H9 (cell line): ENCODE data around the gene DMTF1. TPM values are rescaled to one million over a fixed set of nuclear protein-coding genes. Genes with fewer than 3 reads are reported as not detected.

Experiments
- DNase-seq: peaks from one replicate; pipeline ENCODE4 v3.0.0-alpha.2; 2017
- H2AFZ ChIP-seq: one replicate; pipeline ENCODE4 v1.6.1; 2013; ENCODE audit warnings: mild to moderate bottlenecking, low read length, control low read depth, moderate library complexity
- H2AK5ac ChIP-seq: 2 replicates; pipeline ENCODE4 v1.6.1; 2013; ENCODE audit warnings: low read length, control low read depth, mixed read lengths; ENCODE audit not compliant: insufficient read length
- H2BK120ac ChIP-seq: one replicate; pipeline ENCODE4 v1.6.1; 2013; ENCODE audit warnings: low read depth, mild to moderate bottlenecking, low read length, control low read depth, inconsistent platforms; ENCODE audit not compliant: poor library complexity, severe bottlenecking
- H2BK12ac ChIP-seq: 2 replicates; pipeline ENCODE4 v1.6.1; 2013; ENCODE audit warnings: low read length, control low read depth, mixed read lengths, low read depth; ENCODE audit not compliant: insufficient read length
- H2BK15ac ChIP-seq: 2 replicates; pipeline ENCODE4 v1.6.1; 2013; ENCODE audit warnings: low read depth, low read length, control low read depth
- H2BK20ac ChIP-seq: one replicate; pipeline ENCODE4 v1.6.1; 2013; ENCODE audit warnings: low read depth, mild to moderate bottlenecking, low read length, control low read depth, inconsistent platforms; ENCODE audit not compliant: poor library complexity, severe bottlenecking
- H2BK5ac ChIP-seq: 2 replicates; pipeline ENCODE4 v1.6.1; 2013; ENCODE audit warnings: low read length, control low read depth, mixed read lengths; ENCODE audit not compliant: insufficient read length
- H3K14ac ChIP-seq: 2 replicates; pipeline ENCODE4 v1.6.1; 2013; ENCODE audit warnings: low read length, control low read depth; ENCODE audit not compliant: insufficient read depth
- H3K18ac ChIP-seq: 2 replicates; pipeline ENCODE4 v1.6.1; 2013; ENCODE audit warnings: low read depth, mild to moderate bottlenecking, mixed read lengths, low read length, control low read depth; ENCODE audit not compliant: insufficient read length
- H3K23ac ChIP-seq: 2 replicates; pipeline ENCODE4 v1.6.1; 2013; ENCODE audit warnings: low read length, control low read depth, mixed read lengths, low read depth; ENCODE audit not compliant: insufficient read length
- H3K23me2 ChIP-seq: 2 replicates; pipeline ENCODE4 v1.6.1; 2013; ENCODE audit warnings: low read depth, mild to moderate bottlenecking, mixed read lengths, low read length, control low read depth; ENCODE audit not compliant: insufficient read length, poor library complexity, severe bottlenecking
- H3K27ac ChIP-seq: 2 replicates; pipeline ENCODE4 v1.5.1; 2013; ENCODE audit warnings: low read length, control low read depth, mixed read lengths, low read depth; ENCODE audit not compliant: insufficient read length
- H3K27me3 ChIP-seq: 2 replicates; pipeline ENCODE4 v1.6.1; 2013; ENCODE audit warnings: low read length, control low read depth, inconsistent platforms; ENCODE audit not compliant: insufficient read depth
- H3K4ac ChIP-seq: 2 replicates; pipeline ENCODE4 v1.6.1; 2013; ENCODE audit warnings: low read depth, mild to moderate bottlenecking, control low read depth, inconsistent platforms, low read length, moderate library complexity
- H3K4me1 ChIP-seq: 2 replicates; pipeline ENCODE4 v1.6.1; 2013; ENCODE audit warnings: low read length, control low read depth, inconsistent platforms; ENCODE audit not compliant: insufficient read depth
- H3K4me2 ChIP-seq: 2 replicates; pipeline ENCODE4 v1.6.1; 2013; ENCODE audit warnings: low read length, control low read depth, mixed read lengths; ENCODE audit not compliant: insufficient read length, insufficient read depth
- H3K56ac ChIP-seq: 2 replicates; pipeline ENCODE4 v1.6.1; 2013; ENCODE audit warnings: low read depth, mild to moderate bottlenecking, mixed read lengths, low read length, control low read depth; ENCODE audit not compliant: insufficient read length
- H3K79me1 ChIP-seq: 2 replicates; pipeline ENCODE4 v1.6.1; 2013; ENCODE audit warnings: low read depth, mild to moderate bottlenecking, moderate library complexity, low read length, control low read depth, inconsistent platforms; ENCODE audit not compliant: insufficient read depth, poor library complexity, severe bottlenecking
- H3K79me2 ChIP-seq: 2 replicates; pipeline ENCODE4 v1.6.1; 2013; ENCODE audit warnings: low read length, control low read depth, inconsistent platforms; ENCODE audit not compliant: insufficient read depth
- H3K9ac ChIP-seq: 2 replicates; pipeline ENCODE4 v1.6.1; 2013; ENCODE audit warnings: low read length, control low read depth, mixed read lengths; ENCODE audit not compliant: insufficient read length; ENCODE audit errors: extremely low read depth
- H3K9me3 ChIP-seq: one replicate; pipeline ENCODE4 v1.6.1; 2013; ENCODE audit warnings: low read depth, low read length, inconsistent platforms; ENCODE audit not compliant: control insufficient read depth
- H3T11ph ChIP-seq: one replicate; pipeline ENCODE4 v1.6.1; 2013; ENCODE audit warnings: mild to moderate bottlenecking, low read length, control low read depth, inconsistent platforms
- H4K20me1 ChIP-seq: one replicate; pipeline ENCODE4 v1.6.1; 2013; ENCODE audit not compliant: control insufficient read depth, insufficient read length, insufficient read depth
- H4K5ac ChIP-seq: 2 replicates; pipeline ENCODE4 v1.6.1; 2013; ENCODE audit warnings: low read depth, mild to moderate bottlenecking, mixed read lengths, low read length, control low read depth; ENCODE audit not compliant: insufficient read length
- H4K8ac ChIP-seq: replicated peaks from 2 replicates; pipeline ENCODE4 v1.6.1; 2013; ENCODE audit warnings: low read length, control low read depth, mixed read lengths, low read depth; ENCODE audit not compliant: insufficient read length
- H4K91ac ChIP-seq: 2 replicates; pipeline ENCODE4 v1.6.1; 2013; ENCODE audit warnings: low read depth, mild to moderate bottlenecking, moderate library complexity, mixed read lengths, low read length, control low read depth; ENCODE audit not compliant: insufficient read length
- H3K27ac Mint-ChIP-seq, 3 experiments: 2 replicates in 2 of 3; 3 replicates in 1 of 3; pipeline ENCODE4 v1.8.0; 2020 to 2021; ENCODE audit warnings: mixed read lengths in 3 of 3, mild to moderate bottlenecking in 1 of 3, moderate library complexity in 1 of 3
- H3K27me3 Mint-ChIP-seq: 2 replicates; pipeline ENCODE4 v1.8.0; 2021; ENCODE audit warnings: low read depth, mild to moderate bottlenecking, moderate library complexity, mixed read lengths
- H3K36me3 Mint-ChIP-seq, 3 experiments: 2 replicates in 2 of 3; 3 replicates in 1 of 3; pipeline ENCODE4 v1.8.0; 2020 to 2021; ENCODE audit warnings: low read depth in 3 of 3, mixed read lengths in 3 of 3; ENCODE audit not compliant: insufficient read depth in 1 of 3
- H3K4me1 Mint-ChIP-seq, 2 experiments: 2 replicates each; pipeline ENCODE4 v1.8.0; 2020; ENCODE audit warnings: mixed read lengths in 2 of 2
- H3K4me3 Mint-ChIP-seq, 2 experiments: 2 replicates in 1 of 2; 3 replicates in 1 of 2; pipeline ENCODE4 v1.8.0; 2020 to 2021; ENCODE audit warnings: mild to moderate bottlenecking in 2 of 2, mixed read lengths in 2 of 2, moderate library complexity in 1 of 2
- H3K9me3 Mint-ChIP-seq, 2 experiments: 2 replicates in 1 of 2; 3 replicates in 1 of 2; pipeline ENCODE4 v1.8.0; 2020; ENCODE audit warnings: mild to moderate bottlenecking in 2 of 2, mixed read lengths in 2 of 2, moderate library complexity in 1 of 2
- WGBS: extraction: QIAGEN DNeasy Blood & Tissue Kit; methylation state at CpG from one replicate; pipeline ENCODE4 v1.1.7; 2013; ENCODE audit warnings: missing lambda C conversion rate, low lambda C conversion rate, mixed read lengths; ENCODE audit not compliant: insufficient read length; ENCODE audit errors: extremely low coverage; 5-methylcytosine and 5-hydroxymethylcytosine counted together
- total RNA-seq: library from RNA; stranded (reverse); gene quantifications from 2 replicates; pipeline ENCODE4 v1.2.1, GENCODE V29; 2021
- TF ChIP-seq, protein P1 (sequence below): fragments of 200-600 bp; sonication (generic); conservative IDR thresholded peaks from 3 replicates; pipeline ENCODE4 v1.8.0; 2021; ENCODE audit warnings: antibody characterized with exemption, mild to moderate bottlenecking

Gene DMTF1
- total RNA-seq, 1 experiment from 2014 or later, result 111 TPM

DNA sequence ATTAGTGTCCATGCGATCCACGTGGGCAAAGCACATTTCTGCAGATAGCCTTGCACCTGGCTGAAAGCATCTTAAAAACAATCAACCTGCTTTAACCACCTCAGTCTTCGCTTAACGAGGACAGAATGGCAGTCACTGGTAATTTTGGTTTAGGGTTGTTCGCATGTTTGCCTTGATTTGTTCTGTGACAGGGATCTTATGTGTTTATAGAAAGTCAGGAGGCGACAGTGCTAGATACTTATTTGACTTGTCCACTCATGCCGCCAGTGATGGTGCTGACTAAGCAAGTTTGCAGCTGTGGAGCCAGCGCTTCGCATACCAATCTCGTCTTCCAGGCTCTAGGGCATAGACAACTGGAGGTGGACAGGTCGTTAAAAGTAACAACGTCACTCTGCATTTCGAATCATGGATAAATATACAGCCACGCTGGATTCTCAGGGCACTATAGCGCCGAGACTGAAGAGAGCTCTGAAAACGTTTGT, 68.5 kb downstream of the DMTF1 start:
- Histone ChIP-seq H4K20me1 (no peaks in the 10 kb centered on the region), H3K14ac (no peak overlapping the region), H4K5ac (no peak overlapping the region), H2AFZ (peak overlapping the region; percentile 80), H3K27ac (no peak overlapping the region), H3K4me1 (0 out of 2 replicates have a peak, but pooled peaks cover 2% of the 10 kb centered on the region), H4K91ac (no peak overlapping the region), H2BK120ac (no peak overlapping the region), H2AK5ac (no peak overlapping the region), H3K18ac (no peak overlapping the region), H2BK15ac (no peak overlapping the region), H3T11ph (no peak overlapping the region), H3K4ac (no peak overlapping the region), H2BK20ac (no peak overlapping the region), H3K79me1 (no peaks in the 10 kb centered on the region), H3K23me2 (peaks cover 17% of the 10 kb centered on the region), H2BK12ac (no peak overlapping the region), H3K4me2 (peak overlapping the region; percentile 96), H3K79me2 (peaks cover 3% of the 10 kb centered on the region; the same call in 1 of the 2 replicates), H2BK5ac (no peak overlapping the region), H3K27me3 (peaks cover 7% of the 10 kb centered on the region; the same call in 1 of the 2 replicates), H3K56ac (no peak overlapping the region), H3K9me3 (no peaks in the 10 kb centered on the region), H3K9ac (peak overlapping the region; percentile 25), H4K8ac (no peak overlapping the region), H3K23ac (no peak overlapping the region)
- Mint-ChIP-seq H3K4me3 (peak overlapping the region; percentile 91 to 97), H3K27ac (no peak overlapping the region), H3K27me3 (peaks cover 2% of the 10 kb centered on the region), H3K9me3 (no peaks in the 10 kb centered on the region), H3K4me1 (peaks cover 20 to 23% of the 10 kb centered on the region in 2 experiments), H3K36me3 (peaks cover 0 to 12% (median 11%) of the 10 kb centered on the region in 3 experiments; a peak in 5 of 7 replicates)
- WGBS, result no CpG with 5 or more reads among the region's 17 CpGs
- TF ChIP-seq, protein P1, sequence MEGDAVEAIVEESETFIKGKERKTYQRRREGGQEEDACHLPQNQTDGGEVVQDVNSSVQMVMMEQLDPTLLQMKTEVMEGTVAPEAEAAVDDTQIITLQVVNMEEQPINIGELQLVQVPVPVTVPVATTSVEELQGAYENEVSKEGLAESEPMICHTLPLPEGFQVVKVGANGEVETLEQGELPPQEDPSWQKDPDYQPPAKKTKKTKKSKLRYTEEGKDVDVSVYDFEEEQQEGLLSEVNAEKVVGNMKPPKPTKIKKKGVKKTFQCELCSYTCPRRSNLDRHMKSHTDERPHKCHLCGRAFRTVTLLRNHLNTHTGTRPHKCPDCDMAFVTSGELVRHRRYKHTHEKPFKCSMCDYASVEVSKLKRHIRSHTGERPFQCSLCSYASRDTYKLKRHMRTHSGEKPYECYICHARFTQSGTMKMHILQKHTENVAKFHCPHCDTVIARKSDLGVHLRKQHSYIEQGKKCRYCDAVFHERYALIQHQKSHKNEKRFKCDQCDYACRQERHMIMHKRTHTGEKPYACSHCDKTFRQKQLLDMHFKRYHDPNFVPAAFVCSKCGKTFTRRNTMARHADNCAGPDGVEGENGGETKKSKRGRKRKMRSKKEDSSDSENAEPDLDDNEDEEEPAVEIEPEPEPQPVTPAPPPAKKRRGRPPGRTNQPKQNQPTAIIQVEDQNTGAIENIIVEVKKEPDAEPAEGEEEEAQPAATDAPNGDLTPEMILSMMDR, result no peak
- no peak for DNase-seq
